Astrocyte (in vitro differentiated cells and primary cell): ENCODE data around the gene PAQR6.

Experiments used
- EZH2 ChIP-seq: IDR thresholded peaks from 2 replicates; pipeline ENCODE4 v1.6.1; 2012; ENCODE audit warnings: mild to moderate bottlenecking, low read length, inconsistent platforms; ENCODE audit not compliant: insufficient read depth
- TF ChIP-seq, protein P1 (sequence below): IDR thresholded peaks from 2 replicates; pipeline ENCODE4 v1.5.1; 2011; ENCODE audit warnings: low read depth, mild to moderate bottlenecking, inconsistent platforms, low read length, moderate library complexity; ENCODE audit not compliant: insufficient read depth

DNA sequence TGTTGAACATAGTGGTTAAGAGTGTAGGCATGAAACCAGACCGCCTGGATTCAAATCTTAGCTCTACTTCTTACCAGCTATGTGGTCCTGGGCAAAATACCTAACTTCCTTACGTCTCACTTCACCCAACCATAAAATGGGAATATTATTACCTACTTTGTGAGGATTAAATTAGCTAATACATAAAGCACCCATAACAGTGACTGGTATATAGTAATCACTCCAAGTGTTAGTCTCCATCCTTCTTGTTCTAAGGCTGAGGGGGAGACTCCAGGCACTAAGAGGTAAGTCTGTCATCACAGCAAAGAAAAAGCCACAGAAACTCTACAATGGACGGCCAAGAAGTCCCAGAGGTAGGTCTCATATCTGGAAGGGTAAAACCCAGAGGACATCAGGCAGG, 32.0 kb upstream of the PAQR6 start:
- TF ChIP-seq, protein P1, sequence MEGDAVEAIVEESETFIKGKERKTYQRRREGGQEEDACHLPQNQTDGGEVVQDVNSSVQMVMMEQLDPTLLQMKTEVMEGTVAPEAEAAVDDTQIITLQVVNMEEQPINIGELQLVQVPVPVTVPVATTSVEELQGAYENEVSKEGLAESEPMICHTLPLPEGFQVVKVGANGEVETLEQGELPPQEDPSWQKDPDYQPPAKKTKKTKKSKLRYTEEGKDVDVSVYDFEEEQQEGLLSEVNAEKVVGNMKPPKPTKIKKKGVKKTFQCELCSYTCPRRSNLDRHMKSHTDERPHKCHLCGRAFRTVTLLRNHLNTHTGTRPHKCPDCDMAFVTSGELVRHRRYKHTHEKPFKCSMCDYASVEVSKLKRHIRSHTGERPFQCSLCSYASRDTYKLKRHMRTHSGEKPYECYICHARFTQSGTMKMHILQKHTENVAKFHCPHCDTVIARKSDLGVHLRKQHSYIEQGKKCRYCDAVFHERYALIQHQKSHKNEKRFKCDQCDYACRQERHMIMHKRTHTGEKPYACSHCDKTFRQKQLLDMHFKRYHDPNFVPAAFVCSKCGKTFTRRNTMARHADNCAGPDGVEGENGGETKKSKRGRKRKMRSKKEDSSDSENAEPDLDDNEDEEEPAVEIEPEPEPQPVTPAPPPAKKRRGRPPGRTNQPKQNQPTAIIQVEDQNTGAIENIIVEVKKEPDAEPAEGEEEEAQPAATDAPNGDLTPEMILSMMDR, result no peak
- TF ChIP-seq EZH2, result no peak
